Adrenal gland (tissue), 12 donors: ENCODE measurements around the gene NFATC4. TPM values are rescaled to one million over a fixed set of nuclear protein-coding genes. Genes with fewer than 3 reads are reported as not detected.

ENCODE experiments used
- DNase-seq, 7 donors: peaks; one replicate each; pipeline ENCODE4 v3.0.0-alpha.2; 2019 to 2020
- H3K27ac ChIP-seq, 5 donors: fragments of 200-600 bp; sonication (generic) in 4 of 5; 1 replicate in 3 of 5; 2 replicates in 2 of 5; pipeline versions ENCODE4 v1.5.1 to v1.8.0; 2016 to 2020; ENCODE audit warnings: mild to moderate bottlenecking in 1 of 5
- H3K27me3 ChIP-seq: fragments of 200-600 bp; 2 replicates; pipeline ENCODE4 v1.8.0; 2021
- H3K36me3 ChIP-seq, 2 donors: fragments of 200-600 bp; replicated peaks in 1 of 2; 1 replicate in 1 of 2; 2 replicates in 1 of 2; pipeline versions ENCODE4 v1.5.1 to v1.8.0; 2018 to 2022
- H3K4me1 ChIP-seq, 2 donors: fragments of 200-600 bp; replicated peaks in 1 of 2; 1 replicate in 1 of 2; 2 replicates in 1 of 2; pipeline versions ENCODE4 v1.5.1 to v1.8.0; 2018 to 2021
- H3K4me3 ChIP-seq, 4 donors: fragments of 200-600 bp; sonication (generic) in 3 of 4; one replicate each; pipeline ENCODE4 v1.5.1; 2016 to 2018
- H3K9me3 ChIP-seq, 3 donors: fragments of 200-600 bp; sonication (generic) in 1 of 3; replicated peaks in 1 of 3; 1 replicate in 2 of 3; 2 replicates in 1 of 3; pipeline versions ENCODE4 v1.5.1 to v1.8.0; 2016 to 2021
- POLR2A ChIP-seq, 2 donors: fragments of 450-650 bp; IDR thresholded peaks; one replicate each; pipeline ENCODE4 v1.6.1; 2017; ENCODE audit warnings: antibody characterized with exemption in 2 of 2, mild to moderate bottlenecking in 2 of 2, moderate library complexity in 1 of 2
- WGBS, 4 donors: extraction: QIAGEN DNeasy Blood & Tissue Kit in 2 of 4; methylation state at CpG; one replicate each; pipeline versions ENCODE4 v1.1.5 to v1.1.7; 2013 to 2017; 5-methylcytosine and 5-hydroxymethylcytosine counted together
- intact Hi-C, 2 donors: fragments of 100-400 bp; cut with DNase I; formaldehyde crosslinking; loops; one replicate each; pipeline versions ENCODE4 v1.14.1 to v1.15.0; 2022 to 2023
- polyA plus RNA-seq, 3 donors: library from polyadenylated mRNA; stranded (reverse); fragments of 200-250 nt in 2 of 3; fragments of 350-450 nt in 1 of 3; fragmentation: Illumina TruSeq in 1 of 3; extraction: RNeasy Lipid Tissue Mini Kit (QIAGEN cat#74804) in 1 of 3; gene quantifications; one replicate each; pipeline ENCODE4 v1.2.3, GENCODE V29; 2013 to 2014
- total RNA-seq, 9 donors: library from RNA; depleted of rRNA in 4 of 9; stranded (reverse); fragments of >200 nt in 4 of 9; fragments of 120-200 nt in 1 of 9; fragmentation: NEBNext Ultra II Directional in 1 of 9; extraction: Animal tissue kit (Norgen Biotek cat#: 25700) in 1 of 9; gene quantifications; one replicate each; pipeline versions ENCODE4 v1.1.0 to v1.2.4, GENCODE V29; 2013 to 2023
- TF ChIP-seq, protein P1 (sequence below), 6 experiments: fragments of 450-650 bp in 4 of 6; fragments of 200-600 bp in 2 of 6; sonication (generic) in 1 of 6; IDR thresholded peaks; 1 replicate in 5 of 6; 2 replicates in 1 of 6; pipeline versions ENCODE4 v1.5.1 to v1.8.0; 2016 to 2021; ENCODE audit warnings: antibody characterized with exemption in 6 of 6, mild to moderate bottlenecking in 2 of 6, moderate library complexity in 1 of 6
- donor health status: healthy with polysubstance abuse.
- donor health status: Bipolar disorder and iron deficiency.
- donor health status: DM: yes; HTN: yes; CAD: no.
- donor health status: DM: no; HTN: no; CAD: no.
- donor health status: DM: no; HTN: no; CAD: no.
- donor health status: DM: yes; HTN: yes; CAD: no.

The NFATC4 gene
- total and polyA plus RNA-seq, 12 donors = 11.8 to 505 (median 59.8) TPM

DNA sequence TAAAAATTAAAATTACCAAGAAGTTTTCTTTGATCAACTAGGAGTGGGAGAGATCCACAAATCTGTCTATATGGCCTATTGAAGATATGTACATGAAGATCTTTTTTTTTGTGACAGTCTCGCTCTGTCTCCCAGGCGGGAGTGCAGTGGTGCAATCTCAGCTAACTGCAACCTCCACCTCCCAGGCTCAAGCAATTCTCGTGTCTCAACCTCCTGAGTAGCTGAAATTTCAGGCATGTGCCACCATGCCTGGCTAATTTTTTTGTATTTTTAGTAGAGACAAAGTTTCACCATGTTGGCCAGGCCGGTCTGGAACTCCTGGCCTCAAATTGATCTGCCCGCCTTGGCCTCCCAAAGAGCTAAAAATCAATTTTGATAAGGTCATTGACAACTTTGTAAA is 4.6 kb upstream of the NFATC4 start:
- H3K36me3 ChIP-seq = no peaks in the 10 kb centered on the region
- intact Hi-C loops = no loop called here
- no peaks in the 10 kb centered on the region for H3K27me3 ChIP-seq
- H3K27ac ChIP-seq = no peak overlapping the region
- peak in 1 of 7 donors; percentile 28 for DNase-seq
- 92 to 95% (median 93%) methylated on average over 5 of the region's 5 CpGs for WGBS, 4 donors
- H3K9me3 ChIP-seq = no peaks in the 10 kb centered on the region
- H3K4me3 ChIP-seq = no peak overlapping the region
- TF ChIP-seq POLR2A (IDR thresholded peaks at IDR 0.05) = no peak
- TF ChIP-seq, protein P1, sequence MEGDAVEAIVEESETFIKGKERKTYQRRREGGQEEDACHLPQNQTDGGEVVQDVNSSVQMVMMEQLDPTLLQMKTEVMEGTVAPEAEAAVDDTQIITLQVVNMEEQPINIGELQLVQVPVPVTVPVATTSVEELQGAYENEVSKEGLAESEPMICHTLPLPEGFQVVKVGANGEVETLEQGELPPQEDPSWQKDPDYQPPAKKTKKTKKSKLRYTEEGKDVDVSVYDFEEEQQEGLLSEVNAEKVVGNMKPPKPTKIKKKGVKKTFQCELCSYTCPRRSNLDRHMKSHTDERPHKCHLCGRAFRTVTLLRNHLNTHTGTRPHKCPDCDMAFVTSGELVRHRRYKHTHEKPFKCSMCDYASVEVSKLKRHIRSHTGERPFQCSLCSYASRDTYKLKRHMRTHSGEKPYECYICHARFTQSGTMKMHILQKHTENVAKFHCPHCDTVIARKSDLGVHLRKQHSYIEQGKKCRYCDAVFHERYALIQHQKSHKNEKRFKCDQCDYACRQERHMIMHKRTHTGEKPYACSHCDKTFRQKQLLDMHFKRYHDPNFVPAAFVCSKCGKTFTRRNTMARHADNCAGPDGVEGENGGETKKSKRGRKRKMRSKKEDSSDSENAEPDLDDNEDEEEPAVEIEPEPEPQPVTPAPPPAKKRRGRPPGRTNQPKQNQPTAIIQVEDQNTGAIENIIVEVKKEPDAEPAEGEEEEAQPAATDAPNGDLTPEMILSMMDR (IDR thresholded peaks at IDR 0.05) = no peak
- peaks cover 11 to 22% of the 10 kb centered on the region in 2 donors for H3K4me1 ChIP-seq

DNA sequence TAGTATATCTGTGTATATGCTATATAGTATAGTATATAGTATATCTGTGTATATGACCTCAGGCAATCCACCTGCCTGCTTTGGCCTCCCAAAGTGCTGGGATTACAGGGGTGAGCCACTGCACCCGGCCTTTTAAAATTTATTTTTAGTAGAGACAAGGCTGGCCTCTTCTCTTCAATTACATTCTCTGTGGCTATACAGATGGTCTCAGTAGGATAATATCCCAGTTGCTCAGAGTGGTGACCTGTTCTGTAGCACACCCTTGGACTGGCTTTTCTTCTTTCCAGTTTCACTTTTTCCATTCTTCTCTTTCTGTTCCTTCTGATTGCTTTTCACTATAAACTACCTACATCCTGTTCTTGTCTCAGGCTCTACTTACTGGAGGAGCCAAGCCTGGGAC is 3.1 kb upstream of the NFATC4 start:
- Histone ChIP-seq H3K4me1 (peaks cover 11 to 27% of the 10 kb centered on the region in 2 donors), H3K27me3 (no peaks in the 10 kb centered on the region), H3K27ac (peak overlapping the region in 3 of 5 donors; percentile 84 to 94 (median 86)), H3K36me3 (no peaks in the 10 kb centered on the region), H3K4me3 (no peak overlapping the region), H3K9me3 (no peaks in the 10 kb centered on the region)
- 59 to 80% (median 78%) methylated on average over 1 of the region's 1 CpG for WGBS, 4 donors
- DNase-seq = peak in 1 of 7 donors; percentile 24
- TF ChIP-seq, protein P1 (IDR thresholded peaks at IDR 0.05) = no peak
- no peak for TF ChIP-seq POLR2A (IDR thresholded peaks at IDR 0.05)
- intact Hi-C loops = loop anchor here (5.0 kb wide), 2 partner anchors 52 to 67 kb away; no protein-coding TSS in a partner anchor

DNA sequence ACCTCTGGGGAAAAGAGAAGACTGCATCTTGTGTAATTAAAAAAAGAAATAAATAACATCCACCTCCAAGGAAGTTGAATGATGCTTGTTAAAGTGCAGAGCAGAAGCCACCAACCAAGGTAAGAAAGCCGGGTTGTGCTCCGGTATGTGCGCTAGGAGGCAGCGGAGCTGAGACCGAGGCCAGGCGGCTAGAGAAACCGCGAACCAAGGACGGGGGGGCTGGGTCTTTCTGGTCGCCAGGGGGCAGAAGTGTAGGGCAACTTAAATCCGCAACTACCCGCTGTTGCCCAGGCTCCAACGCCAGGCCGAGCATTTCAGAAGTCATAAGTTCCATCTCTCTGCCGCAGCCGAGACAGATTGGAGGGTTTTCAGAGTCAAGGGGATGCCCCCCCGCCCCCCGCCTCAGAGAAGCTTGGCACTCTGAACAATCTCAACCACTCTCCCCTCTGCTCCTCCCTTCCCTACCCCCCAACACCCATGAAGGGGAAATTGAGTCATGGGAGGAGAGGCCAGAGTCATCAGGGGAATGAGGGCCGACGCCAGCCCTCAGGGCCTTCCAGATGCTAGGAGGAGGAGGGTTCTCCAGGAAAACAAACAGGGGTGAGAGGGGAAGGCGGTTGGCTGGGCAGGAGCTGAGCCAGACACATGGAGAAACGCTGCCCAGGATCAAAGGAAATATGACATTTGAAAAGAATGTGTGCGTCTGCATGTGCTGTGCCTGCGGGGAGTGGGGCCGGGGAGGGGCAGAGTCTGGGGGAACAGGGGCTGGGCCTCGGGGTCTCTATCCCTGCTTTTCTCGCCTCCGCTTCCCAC is 2.2 kb upstream of the NFATC4 start:
- H3K4me3 ChIP-seq = peak overlapping the region in 1 of 4 donors; percentile 83
- TF ChIP-seq, protein P1 (IDR thresholded peaks at IDR 0.05) = peak; percentile 67 to 98 (median 92)
- peak in 1 of 2 donors; percentile 30 for TF ChIP-seq POLR2A (IDR thresholded peaks at IDR 0.05)
- H3K27ac ChIP-seq = peak overlapping the region; percentile 84 to 97 (median 88)
- 3 to 7% (median 4%) methylated on average over 24 to 28 of the region's 28 CpGs for WGBS, 4 donors
- no peaks in the 10 kb centered on the region for H3K36me3 ChIP-seq
- no peaks in the 10 kb centered on the region for H3K27me3 ChIP-seq
- intact Hi-C loops = loop anchor here (5.0 kb wide), 2 partner anchors 51 to 66 kb away; no protein-coding TSS in a partner anchor
- H3K4me1 ChIP-seq = peaks cover 11 to 27% of the 10 kb centered on the region in 2 donors
- peak; percentile 81 to 95 (median 92) for DNase-seq
- no peaks in the 10 kb centered on the region for H3K9me3 ChIP-seq

DNA sequence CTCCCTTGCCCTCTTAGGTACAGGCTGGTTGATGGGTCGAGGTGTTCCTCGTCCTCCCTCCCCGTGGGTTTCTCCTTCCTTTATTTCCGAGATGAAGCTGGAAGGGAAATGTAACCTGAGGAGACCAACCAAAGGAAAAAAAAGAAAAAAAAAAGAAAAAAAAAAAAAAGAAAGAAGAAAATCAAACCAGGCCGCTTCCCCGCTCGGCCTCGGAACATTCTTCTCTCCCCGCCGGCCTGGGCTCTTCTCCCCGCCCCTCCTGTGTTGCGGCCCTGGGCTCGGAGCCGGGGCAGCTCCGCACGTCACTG is 1.6 kb upstream of the NFATC4 start:
- Histone ChIP-seq H3K27ac (peak overlapping the region; percentile 84 to 97 (median 88)), H3K4me1 (peaks cover 11 to 27% of the 10 kb centered on the region in 2 donors), H3K27me3 (no peaks in the 10 kb centered on the region), H3K36me3 (no peaks in the 10 kb centered on the region), H3K9me3 (no peaks in the 10 kb centered on the region), H3K4me3 (peak overlapping the region in 2 of 4 donors; percentile 56 to 83)
- no peak for TF ChIP-seq POLR2A (IDR thresholded peaks at IDR 0.05)
- TF ChIP-seq, protein P1 (IDR thresholded peaks at IDR 0.05) = no peak
- intact Hi-C loops = loop anchor here (5.0 kb wide), 2 partner anchors 51 to 66 kb away; no protein-coding TSS in a partner anchor
- no peak for DNase-seq
- 1 to 2% (median 1%) methylated on average over 16 of the region's 16 CpGs for WGBS, 4 donors
